Measurements from ENCODE around the gene OBP2B. TPM values are rescaled to one million over a fixed set of nuclear protein-coding genes. Genes with fewer than 3 reads are reported as not detected.

The OBP2B gene
- total RNA-seq, 1 experiment from 2014 or later = not detected

GRCh38 chr9:133201424-133202144, 7.5 kb downstream of the OBP2B start:
- intact Hi-C loops (cut with micrococcal nuclease; ENCODE audit: unreplicated experiment) = no loop called here
- BruUV-seq (replicated peaks) = no TSS peak
- Histone ChIP-seq H3K4me3 (ENCODE audit: low read depth in 2 of 2, low read length in 2 of 2) (no peak overlapping the region), H3K27ac (ENCODE audit: low read length) (no peak overlapping the region), H3K36me3 (ENCODE audit: control insufficient read depth, insufficient read depth, low read length) (no peaks in the 10 kb centered on the region), H3K4me1 (ENCODE audit: control insufficient read depth, insufficient read depth, low read length) (no peaks in the 10 kb centered on the region), H3K27me3 (ENCODE audit: control insufficient read depth, insufficient read depth, low read length) (no peaks in the 10 kb centered on the region), H3K9me3 (ENCODE audit: control insufficient read depth, insufficient read depth, low read depth, low read length) (no peaks in the 10 kb centered on the region)
- in situ Hi-C loops (cut with HindIII; ENCODE audit: low pct_unique_long_range_greater_than_20kb, low sequenced_read_pairs) = no loop called here
- ChIA-PET POLR2A (no interaction called here), CTCF (no interaction called here)
- no peak for DNase-seq (ENCODE audit: low read depth, low spot score)
- TF ChIP-seq REST (IDR thresholded peaks at IDR 0.05; ENCODE audit: insufficient read depth in 1 of 2, low read depth in 2 of 2, low read length in 1 of 2) (no peak), SIN3A (IDR thresholded peaks at IDR 0.05; ENCODE audit: borderline replicate concordance, insufficient read depth, low read depth, low read length) (no peak), TCF7L2 (IDR thresholded peaks at IDR 0.05; ENCODE audit: low read depth, low read length) (no peak), POLR2AphosphoS5 (IDR thresholded peaks at IDR 0.05; ENCODE audit: low read depth, low read length) (no peak), CTCF (IDR thresholded peaks at IDR 0.05) (no peak)
- no peak for ATAC-seq

- no peak for ATAC-seq
- intact Hi-C loops (cut with micrococcal nuclease; ENCODE audit: unreplicated experiment) = no loop called here
- ChIA-PET POLR2A (no interaction called here), CTCF (no interaction called here)
- no peaks in the 10 kb centered on the region for H3K9me3 ChIP-seq (ENCODE audit: control insufficient read depth, insufficient read depth, low read depth, low read length)
- no peak for DNase-seq (ENCODE audit: low read depth, low spot score)
- no peaks in the 10 kb centered on the region for H3K27me3 ChIP-seq (ENCODE audit: control insufficient read depth, insufficient read depth, low read length)
- in situ Hi-C loops (cut with HindIII; ENCODE audit: low pct_unique_long_range_greater_than_20kb, low sequenced_read_pairs) = no loop called here
- no peak for TF ChIP-seq REST (IDR thresholded peaks at IDR 0.05; ENCODE audit: insufficient read depth in 1 of 2, low read depth in 2 of 2, low read length in 1 of 2)
- TF ChIP-seq CTCF (IDR thresholded peaks at IDR 0.05) = no peak
- TF ChIP-seq SIN3A (IDR thresholded peaks at IDR 0.05; ENCODE audit: borderline replicate concordance, insufficient read depth, low read depth, low read length) = no peak
- TF ChIP-seq POLR2AphosphoS5 (IDR thresholded peaks at IDR 0.05; ENCODE audit: low read depth, low read length) = no peak
- TF ChIP-seq TCF7L2 (IDR thresholded peaks at IDR 0.05; ENCODE audit: low read depth, low read length) = no peak
- BruUV-seq (replicated peaks) = no TSS peak
- no peaks in the 10 kb centered on the region for H3K36me3 ChIP-seq (ENCODE audit: control insufficient read depth, insufficient read depth, low read length)
- no peak overlapping the region for H3K4me3 ChIP-seq (ENCODE audit: low read depth in 2 of 2, low read length in 2 of 2)
- H3K4me1 ChIP-seq (ENCODE audit: control insufficient read depth, insufficient read depth, low read length) = no peaks in the 10 kb centered on the region
- no peak overlapping the region for H3K27ac ChIP-seq (ENCODE audit: low read length)
Measured at GRCh38 chr9:133200631-133201030, 8.4 kb downstream of the OBP2B start.

Data from Panc1 (cell line).